ENCODE measurements around the gene CMTM1.

DNA sequence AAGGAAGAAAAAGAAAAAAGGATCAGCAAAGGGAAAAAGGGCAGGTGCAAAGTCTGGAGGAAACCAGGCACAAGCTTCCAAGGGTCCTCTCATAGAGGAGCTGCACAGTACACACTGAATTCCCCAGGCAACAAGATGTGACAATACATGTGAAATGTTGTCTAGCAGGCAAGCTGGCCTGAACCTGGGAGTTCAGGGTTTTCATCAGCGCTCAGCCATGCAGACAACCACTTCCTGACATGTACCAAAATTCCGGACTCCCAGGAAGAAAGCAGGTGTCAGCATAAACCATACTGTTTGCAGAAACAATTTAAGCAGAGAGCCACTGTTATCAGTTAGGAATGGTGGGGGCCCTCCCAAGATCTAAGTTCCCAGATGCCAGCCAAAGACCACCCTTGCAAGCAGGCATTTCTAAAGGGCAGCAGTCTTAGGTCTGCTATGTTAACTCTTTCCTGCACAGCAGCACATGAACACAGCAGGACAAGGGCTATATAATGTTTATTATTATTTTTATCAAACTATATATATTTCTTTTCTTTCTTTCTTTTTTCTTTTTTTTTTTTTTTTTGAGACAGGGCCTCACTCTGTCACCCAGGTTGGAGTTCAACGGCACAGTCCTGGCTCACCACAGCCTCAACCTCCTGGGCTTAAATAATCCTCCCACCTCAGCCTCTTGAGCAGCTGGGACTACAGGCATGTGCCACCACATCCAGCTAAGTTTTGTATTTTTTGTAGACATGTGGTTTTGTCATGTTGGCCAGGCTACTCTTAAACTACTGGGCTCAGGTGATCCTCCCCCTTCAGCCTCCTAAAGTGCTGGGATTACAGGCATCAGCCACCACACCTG lies 26.4 kb upstream of the CMTM1 start:
- TF ChIP-seq, protein P1, sequence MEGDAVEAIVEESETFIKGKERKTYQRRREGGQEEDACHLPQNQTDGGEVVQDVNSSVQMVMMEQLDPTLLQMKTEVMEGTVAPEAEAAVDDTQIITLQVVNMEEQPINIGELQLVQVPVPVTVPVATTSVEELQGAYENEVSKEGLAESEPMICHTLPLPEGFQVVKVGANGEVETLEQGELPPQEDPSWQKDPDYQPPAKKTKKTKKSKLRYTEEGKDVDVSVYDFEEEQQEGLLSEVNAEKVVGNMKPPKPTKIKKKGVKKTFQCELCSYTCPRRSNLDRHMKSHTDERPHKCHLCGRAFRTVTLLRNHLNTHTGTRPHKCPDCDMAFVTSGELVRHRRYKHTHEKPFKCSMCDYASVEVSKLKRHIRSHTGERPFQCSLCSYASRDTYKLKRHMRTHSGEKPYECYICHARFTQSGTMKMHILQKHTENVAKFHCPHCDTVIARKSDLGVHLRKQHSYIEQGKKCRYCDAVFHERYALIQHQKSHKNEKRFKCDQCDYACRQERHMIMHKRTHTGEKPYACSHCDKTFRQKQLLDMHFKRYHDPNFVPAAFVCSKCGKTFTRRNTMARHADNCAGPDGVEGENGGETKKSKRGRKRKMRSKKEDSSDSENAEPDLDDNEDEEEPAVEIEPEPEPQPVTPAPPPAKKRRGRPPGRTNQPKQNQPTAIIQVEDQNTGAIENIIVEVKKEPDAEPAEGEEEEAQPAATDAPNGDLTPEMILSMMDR (conservative IDR thresholded peaks at IDR 0.05; ENCODE audit: low read depth in 2 of 2), result no peak
- TF ChIP-seq POLR2AphosphoS5 (IDR thresholded peaks at IDR 0.05; ENCODE audit: low read depth) (no peak), JUNB (IDR thresholded peaks at IDR 0.05; ENCODE audit: unreplicated experiment) (no peak), EZH2phosphoT487 (IDR thresholded peaks at IDR 0.05; ENCODE audit: unreplicated experiment) (no peak)
- TF ChIP-seq, protein P2, sequence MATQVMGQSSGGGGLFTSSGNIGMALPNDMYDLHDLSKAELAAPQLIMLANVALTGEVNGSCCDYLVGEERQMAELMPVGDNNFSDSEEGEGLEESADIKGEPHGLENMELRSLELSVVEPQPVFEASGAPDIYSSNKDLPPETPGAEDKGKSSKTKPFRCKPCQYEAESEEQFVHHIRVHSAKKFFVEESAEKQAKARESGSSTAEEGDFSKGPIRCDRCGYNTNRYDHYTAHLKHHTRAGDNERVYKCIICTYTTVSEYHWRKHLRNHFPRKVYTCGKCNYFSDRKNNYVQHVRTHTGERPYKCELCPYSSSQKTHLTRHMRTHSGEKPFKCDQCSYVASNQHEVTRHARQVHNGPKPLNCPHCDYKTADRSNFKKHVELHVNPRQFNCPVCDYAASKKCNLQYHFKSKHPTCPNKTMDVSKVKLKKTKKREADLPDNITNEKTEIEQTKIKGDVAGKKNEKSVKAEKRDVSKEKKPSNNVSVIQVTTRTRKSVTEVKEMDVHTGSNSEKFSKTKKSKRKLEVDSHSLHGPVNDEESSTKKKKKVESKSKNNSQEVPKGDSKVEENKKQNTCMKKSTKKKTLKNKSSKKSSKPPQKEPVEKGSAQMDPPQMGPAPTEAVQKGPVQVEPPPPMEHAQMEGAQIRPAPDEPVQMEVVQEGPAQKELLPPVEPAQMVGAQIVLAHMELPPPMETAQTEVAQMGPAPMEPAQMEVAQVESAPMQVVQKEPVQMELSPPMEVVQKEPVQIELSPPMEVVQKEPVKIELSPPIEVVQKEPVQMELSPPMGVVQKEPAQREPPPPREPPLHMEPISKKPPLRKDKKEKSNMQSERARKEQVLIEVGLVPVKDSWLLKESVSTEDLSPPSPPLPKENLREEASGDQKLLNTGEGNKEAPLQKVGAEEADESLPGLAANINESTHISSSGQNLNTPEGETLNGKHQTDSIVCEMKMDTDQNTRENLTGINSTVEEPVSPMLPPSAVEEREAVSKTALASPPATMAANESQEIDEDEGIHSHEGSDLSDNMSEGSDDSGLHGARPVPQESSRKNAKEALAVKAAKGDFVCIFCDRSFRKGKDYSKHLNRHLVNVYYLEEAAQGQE (IDR thresholded peaks at IDR 0.05; ENCODE audit: unreplicated experiment), result no peak
